Measurements from ENCODE around the gene WAPL.
A peak's percentile ranks its signal among the peaks of the same experiment; 100 is the strongest.

The WAPL gene

GRCh38 chr10:86446987-86447386 lies 74.6 kb downstream of the WAPL start:
- in situ Hi-C loops (cut with HindIII; ENCODE audit: low sequenced_read_pairs) = no loop called here
- no peak for DNase-seq (ENCODE audit: low read depth, low spot score)
- H3K4me3 ChIP-seq (ENCODE audit: low read depth, low read length) = no peak overlapping the region
- TF ChIP-seq, protein P1, sequence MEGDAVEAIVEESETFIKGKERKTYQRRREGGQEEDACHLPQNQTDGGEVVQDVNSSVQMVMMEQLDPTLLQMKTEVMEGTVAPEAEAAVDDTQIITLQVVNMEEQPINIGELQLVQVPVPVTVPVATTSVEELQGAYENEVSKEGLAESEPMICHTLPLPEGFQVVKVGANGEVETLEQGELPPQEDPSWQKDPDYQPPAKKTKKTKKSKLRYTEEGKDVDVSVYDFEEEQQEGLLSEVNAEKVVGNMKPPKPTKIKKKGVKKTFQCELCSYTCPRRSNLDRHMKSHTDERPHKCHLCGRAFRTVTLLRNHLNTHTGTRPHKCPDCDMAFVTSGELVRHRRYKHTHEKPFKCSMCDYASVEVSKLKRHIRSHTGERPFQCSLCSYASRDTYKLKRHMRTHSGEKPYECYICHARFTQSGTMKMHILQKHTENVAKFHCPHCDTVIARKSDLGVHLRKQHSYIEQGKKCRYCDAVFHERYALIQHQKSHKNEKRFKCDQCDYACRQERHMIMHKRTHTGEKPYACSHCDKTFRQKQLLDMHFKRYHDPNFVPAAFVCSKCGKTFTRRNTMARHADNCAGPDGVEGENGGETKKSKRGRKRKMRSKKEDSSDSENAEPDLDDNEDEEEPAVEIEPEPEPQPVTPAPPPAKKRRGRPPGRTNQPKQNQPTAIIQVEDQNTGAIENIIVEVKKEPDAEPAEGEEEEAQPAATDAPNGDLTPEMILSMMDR (IDR thresholded peaks at IDR 0.05; ENCODE audit: low read depth, low read length) = no peak

GRCh38 chr10:86446440-86446839 lies 75.2 kb downstream of the WAPL start:
- in situ Hi-C loops (cut with HindIII; ENCODE audit: low sequenced_read_pairs) = no loop called here
- H3K4me3 ChIP-seq (ENCODE audit: low read depth, low read length) = no peak overlapping the region
- DNase-seq (ENCODE audit: low read depth, low spot score) = no peak
- TF ChIP-seq, protein P1 (IDR thresholded peaks at IDR 0.05; ENCODE audit: low read depth, low read length) = no peak

- in situ Hi-C loops (cut with HindIII; ENCODE audit: low sequenced_read_pairs) = no loop called here
- H3K4me3 ChIP-seq (ENCODE audit: low read depth, low read length) = no peak overlapping the region
- TF ChIP-seq, protein P1 (IDR thresholded peaks at IDR 0.05; ENCODE audit: low read depth, low read length) = no peak
- DNase-seq (ENCODE audit: low read depth, low spot score) = peak; percentile 34
Observed at GRCh38 chr10:86443936-86444335, 77.7 kb downstream of the WAPL start.

DNA sequence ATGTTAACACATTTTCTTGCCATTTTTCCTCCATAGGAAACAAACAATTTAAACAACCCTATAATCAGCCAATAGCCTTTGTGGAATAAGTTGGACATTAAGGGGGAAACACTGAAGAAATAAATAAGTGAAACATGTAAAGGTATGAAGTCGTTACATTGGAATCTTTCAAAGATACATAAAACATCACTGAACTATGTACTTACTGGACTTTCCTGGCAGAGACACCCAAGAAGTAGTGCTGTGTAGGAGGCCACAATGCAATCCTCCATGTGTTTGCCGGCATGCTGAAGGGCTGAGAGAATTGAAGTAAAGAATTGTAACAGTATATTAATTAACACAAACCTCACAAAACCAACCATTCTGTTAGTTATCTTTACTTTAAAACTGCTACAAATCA lies 78.5 kb downstream of the WAPL start:
- in situ Hi-C loops (cut with HindIII; ENCODE audit: low sequenced_read_pairs) = no loop called here
- TF ChIP-seq, protein P1 (IDR thresholded peaks at IDR 0.05; ENCODE audit: low read depth, low read length) = no peak
- no peak overlapping the region for H3K4me3 ChIP-seq (ENCODE audit: low read depth, low read length)
- peak; percentile 59 for DNase-seq (ENCODE audit: low read depth, low spot score)

- TF ChIP-seq, protein P1 (IDR thresholded peaks at IDR 0.05; ENCODE audit: low read depth, low read length) = no peak
- in situ Hi-C loops (cut with HindIII; ENCODE audit: low sequenced_read_pairs) = no loop called here
- no peak overlapping the region for H3K4me3 ChIP-seq (ENCODE audit: low read depth, low read length)
- peak; percentile 91 for DNase-seq (ENCODE audit: low read depth, low spot score)
Observed at GRCh38 chr10:86440874-86441843, 80.4 kb downstream of the WAPL start.

DNA sequence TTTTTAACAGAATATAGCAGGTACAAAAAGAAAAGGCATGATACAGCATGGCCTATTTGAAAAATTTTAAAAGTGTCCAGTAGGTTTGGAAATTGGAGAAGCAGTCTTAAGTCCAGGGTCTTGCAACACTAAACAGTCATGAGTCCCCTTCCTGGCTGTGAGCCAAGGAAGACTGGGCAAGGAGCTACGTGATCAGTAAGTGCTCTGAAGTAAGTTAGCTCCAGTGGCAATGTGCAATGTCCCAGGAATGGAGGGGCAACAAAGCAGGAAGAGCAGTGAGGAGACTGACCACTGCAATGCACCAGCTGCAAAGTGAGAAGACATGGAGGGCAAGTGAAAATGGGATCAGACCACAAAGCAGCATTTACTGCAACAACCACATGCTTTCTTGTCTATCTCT lies 82.0 kb downstream of the WAPL start:
- in situ Hi-C loops (cut with HindIII; ENCODE audit: low sequenced_read_pairs) = no loop called here
- TF ChIP-seq, protein P1 (IDR thresholded peaks at IDR 0.05; ENCODE audit: low read depth, low read length) = no peak
- peak; percentile 87 for DNase-seq (ENCODE audit: low read depth, low spot score)
- H3K4me3 ChIP-seq (ENCODE audit: low read depth, low read length) = no peak overlapping the region

Data from astrocyte of the spinal cord (primary cell).